Ishikawa (cell line): Measurements from ENCODE around the gene GJA3.

ENCODE experiments used
- CEBPB ChIP-seq: IDR thresholded peaks from 2 replicates; pipeline ENCODE4 v1.6.1; 2012
- CREB1 ChIP-seq: IDR thresholded peaks from 2 replicates; pipeline ENCODE4 v1.6.1; 2012; ENCODE audit warnings: low read depth
- EGR1 ChIP-seq: IDR thresholded peaks from 2 replicates; pipeline ENCODE4 v1.6.1; 2012
- EP300 ChIP-seq: IDR thresholded peaks from 2 replicates; pipeline ENCODE4 v1.6.1; 2012; ENCODE audit warnings: borderline replicate concordance
- FOXM1 ChIP-seq: IDR thresholded peaks from 2 replicates; pipeline ENCODE4 v1.6.1; 2012; ENCODE audit warnings: low read depth, borderline replicate concordance
- MAX ChIP-seq: IDR thresholded peaks from 2 replicates; pipeline ENCODE4 v1.6.1; 2012
- NFIC ChIP-seq: IDR thresholded peaks from 2 replicates; pipeline ENCODE4 v1.6.1; 2012
- RAD21 ChIP-seq: IDR thresholded peaks from 2 replicates; pipeline ENCODE4 v1.6.1; 2012; ENCODE audit warnings: low read depth
- REST ChIP-seq: IDR thresholded peaks from 2 replicates; pipeline ENCODE4 v1.6.1; 2012; ENCODE audit warnings: low read depth, mild to moderate bottlenecking
- TAF1 ChIP-seq: IDR thresholded peaks from 2 replicates; pipeline ENCODE4 v1.6.1; 2012; ENCODE audit warnings: low read depth, mild to moderate bottlenecking
- TCF12 ChIP-seq: IDR thresholded peaks from 2 replicates; pipeline ENCODE4 v1.6.1; 2012; ENCODE audit warnings: low read depth
- TEAD4 ChIP-seq: IDR thresholded peaks from 2 replicates; pipeline ENCODE4 v1.6.1; 2012
- USF1 ChIP-seq: IDR thresholded peaks from 2 replicates; pipeline ENCODE4 v1.6.1; 2012
- YY1 ChIP-seq: IDR thresholded peaks from 2 replicates; pipeline ENCODE4 v1.6.1; 2012; ENCODE audit warnings: low read depth
- ZBTB7A ChIP-seq: IDR thresholded peaks from 2 replicates; pipeline ENCODE4 v1.6.1; 2012; ENCODE audit warnings: low read depth

Gene GJA3

GRCh38 chr13:20198781-20199180 lies 37.9 kb upstream of the GJA3 start:
- TF ChIP-seq TCF12: no peak
- TF ChIP-seq ZBTB7A: no peak
- TF ChIP-seq TAF1: no peak
- TF ChIP-seq NFIC: no peak
- no peak for TF ChIP-seq USF1
- no peak for TF ChIP-seq YY1
- TF ChIP-seq FOXM1: no peak
- TF ChIP-seq EP300: no peak
- TF ChIP-seq CREB1: no peak
- no peak for TF ChIP-seq REST
- no peak for TF ChIP-seq EGR1
- TF ChIP-seq RAD21: no peak
- TF ChIP-seq MAX: no peak
- no peak for TF ChIP-seq TEAD4

GRCh38 chr13:20197361-20197834 lies 36.5 kb upstream of the GJA3 start:
- TF ChIP-seq TAF1 (no peak), RAD21 (peak; percentile 81), USF1 (no peak)

- TF ChIP-seq EGR1: no peak
- TF ChIP-seq TEAD4: no peak
- no peak for TF ChIP-seq CREB1
- TF ChIP-seq EP300: no peak
- TF ChIP-seq TAF1: no peak
- TF ChIP-seq RAD21: no peak
- TF ChIP-seq MAX: no peak
- TF ChIP-seq FOXM1: no peak
- TF ChIP-seq USF1: no peak
- TF ChIP-seq REST: no peak
- TF ChIP-seq TCF12: no peak
- no peak for TF ChIP-seq CEBPB
- no peak for TF ChIP-seq YY1
- no peak for TF ChIP-seq ZBTB7A
- no peak for TF ChIP-seq NFIC
These were observed 34.9 kb upstream of the GJA3 start for GRCh38 chr13:20195801-20196200.

GRCh38 chr13:20193907-20194631 lies 33.2 kb upstream of the GJA3 start:
- no peak for TF ChIP-seq ZBTB7A
- no peak for TF ChIP-seq TCF12
- TF ChIP-seq TEAD4: no peak
- no peak for TF ChIP-seq CEBPB
- TF ChIP-seq EGR1: no peak
- no peak for TF ChIP-seq EP300
- no peak for TF ChIP-seq CREB1
- TF ChIP-seq RAD21: no peak
- no peak for TF ChIP-seq NFIC
- TF ChIP-seq MAX: no peak

- 0 out of 2 replicates have a peak, but pooled peaks have one; percentile 3 for TF ChIP-seq EGR1
- no peak for TF ChIP-seq CREB1
These were observed 32.5 kb upstream of the GJA3 start for GRCh38 chr13:20193162-20193906.
